ENCODE results near the gene C4orf36.

DNA sequence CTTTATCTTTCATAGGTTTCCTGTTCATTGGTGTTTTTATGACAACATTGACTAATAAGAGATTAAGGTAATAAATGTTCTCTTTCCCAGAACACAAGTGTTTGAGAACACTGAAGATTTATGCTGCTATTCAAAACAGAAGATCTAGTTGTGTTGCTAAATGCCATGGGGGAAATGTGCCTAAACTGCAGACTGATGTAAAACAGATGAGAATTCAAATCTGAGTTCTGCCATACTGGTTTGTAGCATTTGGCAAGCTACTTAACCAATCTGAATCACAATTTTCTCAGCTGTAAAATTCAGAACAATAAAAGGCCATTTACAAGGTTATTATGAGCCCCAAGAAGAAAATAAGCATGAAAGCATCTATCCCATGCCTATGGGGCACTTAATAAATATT is 45.3 kb downstream of the C4orf36 start:
- TF ChIP-seq RAD21 (IDR thresholded peaks at IDR 0.05; ENCODE audit: low read length) (no peak), MAFK (IDR thresholded peaks at IDR 0.05; ENCODE audit: low read depth, low read length) (no peak), USF2 (IDR thresholded peaks at IDR 0.05; ENCODE audit: low read depth, low read length) (no peak)
- TF ChIP-seq, protein P1, sequence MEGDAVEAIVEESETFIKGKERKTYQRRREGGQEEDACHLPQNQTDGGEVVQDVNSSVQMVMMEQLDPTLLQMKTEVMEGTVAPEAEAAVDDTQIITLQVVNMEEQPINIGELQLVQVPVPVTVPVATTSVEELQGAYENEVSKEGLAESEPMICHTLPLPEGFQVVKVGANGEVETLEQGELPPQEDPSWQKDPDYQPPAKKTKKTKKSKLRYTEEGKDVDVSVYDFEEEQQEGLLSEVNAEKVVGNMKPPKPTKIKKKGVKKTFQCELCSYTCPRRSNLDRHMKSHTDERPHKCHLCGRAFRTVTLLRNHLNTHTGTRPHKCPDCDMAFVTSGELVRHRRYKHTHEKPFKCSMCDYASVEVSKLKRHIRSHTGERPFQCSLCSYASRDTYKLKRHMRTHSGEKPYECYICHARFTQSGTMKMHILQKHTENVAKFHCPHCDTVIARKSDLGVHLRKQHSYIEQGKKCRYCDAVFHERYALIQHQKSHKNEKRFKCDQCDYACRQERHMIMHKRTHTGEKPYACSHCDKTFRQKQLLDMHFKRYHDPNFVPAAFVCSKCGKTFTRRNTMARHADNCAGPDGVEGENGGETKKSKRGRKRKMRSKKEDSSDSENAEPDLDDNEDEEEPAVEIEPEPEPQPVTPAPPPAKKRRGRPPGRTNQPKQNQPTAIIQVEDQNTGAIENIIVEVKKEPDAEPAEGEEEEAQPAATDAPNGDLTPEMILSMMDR (conservative IDR thresholded peaks at IDR 0.05; ENCODE audit: low read depth, low read length), result no peak

Measured in IMR-90 (cell line).